ENCODE measurements around the gene FBXW11. TPM values are rescaled to one million over a fixed set of nuclear protein-coding genes. Genes with fewer than 3 reads are reported as not detected.

Gene FBXW11
- total RNA-seq, 1 experiment from 2014 or later, result 52.2 TPM

GRCh38 chr5:171981847-171982246 lies 24.6 kb downstream of the FBXW11 start (continued):
- no peak for TF ChIP-seq ARID4B (CRISPR knock-in tag; IDR thresholded peaks at IDR 0.05; ENCODE audit: borderline replicate concordance)
- TF ChIP-seq FOXP1 (CRISPR knock-in tag; IDR thresholded peaks at IDR 0.05; ENCODE audit: borderline replicate concordance), result no peak
- no peak for TF ChIP-seq ZNF232 (CRISPR knock-in tag; IDR thresholded peaks at IDR 0.05)

GRCh38 chr5:171980792-171981191 lies 25.6 kb downstream of the FBXW11 start:
- ChIA-PET POLR2A (no interaction called here), CTCF (interaction anchor here (0.6 kb wide), 1 partner anchor 15 kb away, joined by 3 read pairs; no protein-coding TSS in a partner anchor)
- ATAC-seq (peak; percentile 70), DNase-seq (ENCODE audit: low spot score) (no peak)
- peaks cover 86% of the 10 kb centered on the region for H3K4me1 Mint-ChIP-seq
- peaks cover 10% of the 10 kb centered on the region for H3K9me3 Mint-ChIP-seq
- peaks cover 14% of the 10 kb centered on the region for H3K36me3 Mint-ChIP-seq
- peak overlapping the region; percentile 32 for H3K4me3 Mint-ChIP-seq
- TF ChIP-seq TEAD4 (CRISPR knock-in tag; IDR thresholded peaks at IDR 0.05) (peak; percentile 46; the same call in 1 of the 2 replicates), TEAD1 (CRISPR knock-in tag; IDR thresholded peaks at IDR 0.05) (0 out of 2 replicates have a peak, but pooled peaks have one; percentile 40), GRHL2 (CRISPR knock-in tag; IDR thresholded peaks at IDR 0.05; ENCODE audit: insufficient replicate concordance, severe bottlenecking) (no peak)
- H3K27ac Mint-ChIP-seq, result peak overlapping the region; percentile 81
- H3K27me3 Mint-ChIP-seq (ENCODE audit: low read depth), result peaks cover 5% of the 10 kb centered on the region; the same call in 1 of the 2 replicates

DNA sequence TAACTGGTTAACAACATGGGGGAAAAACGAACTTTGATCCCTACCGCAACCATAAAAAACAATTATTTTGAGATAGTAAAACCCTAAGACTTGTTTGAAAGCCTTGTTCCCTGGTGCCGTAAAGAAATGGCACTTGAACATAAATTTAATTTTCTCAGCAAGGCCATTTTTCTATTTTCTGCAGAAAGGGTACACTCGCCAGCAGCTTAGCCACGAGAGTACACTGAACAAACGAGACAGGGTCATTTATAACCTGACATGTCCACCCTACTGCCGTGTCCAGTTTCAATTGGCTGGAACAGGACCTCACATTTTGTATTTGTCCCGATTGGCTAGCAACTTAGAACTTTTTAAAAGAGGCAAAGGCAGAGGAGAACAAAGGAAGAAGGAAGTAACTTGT lies 26.8 kb downstream of the FBXW11 start:
- H3K4me1 Mint-ChIP-seq, result peaks cover 92% of the 10 kb centered on the region
- H3K27me3 Mint-ChIP-seq (ENCODE audit: low read depth), result peaks cover 5% of the 10 kb centered on the region; the same call in 1 of the 2 replicates
- H3K36me3 Mint-ChIP-seq, result peaks cover 14% of the 10 kb centered on the region
- no peak for DNase-seq (ENCODE audit: low spot score)
- 0 out of 2 replicates have a peak overlapping the region, but pooled peaks have one; percentile 29 for H3K4me3 Mint-ChIP-seq
- ChIA-PET POLR2A (no interaction called here), CTCF (no interaction called here)
- ATAC-seq, result no peak
- H3K27ac Mint-ChIP-seq, result peak overlapping the region; percentile 94
- H3K9me3 Mint-ChIP-seq, result peaks cover 10% of the 10 kb centered on the region
- TF ChIP-seq CREB1 (CRISPR knock-in tag; IDR thresholded peaks at IDR 0.05) (no peak), FOXJ3 (CRISPR knock-in tag; IDR thresholded peaks at IDR 0.05; ENCODE audit: borderline replicate concordance) (no peak), FOXP4 (CRISPR knock-in tag; IDR thresholded peaks at IDR 0.05) (no peak), ZNF317 (CRISPR knock-in tag; IDR thresholded peaks at IDR 0.05; ENCODE audit: borderline replicate concordance, low read depth) (no peak), CREM (CRISPR knock-in tag; IDR thresholded peaks at IDR 0.05) (no peak), RELA (CRISPR knock-in tag; IDR thresholded peaks at IDR 0.05; ENCODE audit: borderline replicate concordance) (no peak), GTF2I (CRISPR knock-in tag; conservative IDR thresholded peaks at IDR 0.05) (no peak), ZNF423 (CRISPR knock-in tag; IDR thresholded peaks at IDR 0.05) (no peak), ZNF138 (CRISPR knock-in tag; conservative IDR thresholded peaks at IDR 0.05) (no peak)
- TF ChIP-seq, protein P1, sequence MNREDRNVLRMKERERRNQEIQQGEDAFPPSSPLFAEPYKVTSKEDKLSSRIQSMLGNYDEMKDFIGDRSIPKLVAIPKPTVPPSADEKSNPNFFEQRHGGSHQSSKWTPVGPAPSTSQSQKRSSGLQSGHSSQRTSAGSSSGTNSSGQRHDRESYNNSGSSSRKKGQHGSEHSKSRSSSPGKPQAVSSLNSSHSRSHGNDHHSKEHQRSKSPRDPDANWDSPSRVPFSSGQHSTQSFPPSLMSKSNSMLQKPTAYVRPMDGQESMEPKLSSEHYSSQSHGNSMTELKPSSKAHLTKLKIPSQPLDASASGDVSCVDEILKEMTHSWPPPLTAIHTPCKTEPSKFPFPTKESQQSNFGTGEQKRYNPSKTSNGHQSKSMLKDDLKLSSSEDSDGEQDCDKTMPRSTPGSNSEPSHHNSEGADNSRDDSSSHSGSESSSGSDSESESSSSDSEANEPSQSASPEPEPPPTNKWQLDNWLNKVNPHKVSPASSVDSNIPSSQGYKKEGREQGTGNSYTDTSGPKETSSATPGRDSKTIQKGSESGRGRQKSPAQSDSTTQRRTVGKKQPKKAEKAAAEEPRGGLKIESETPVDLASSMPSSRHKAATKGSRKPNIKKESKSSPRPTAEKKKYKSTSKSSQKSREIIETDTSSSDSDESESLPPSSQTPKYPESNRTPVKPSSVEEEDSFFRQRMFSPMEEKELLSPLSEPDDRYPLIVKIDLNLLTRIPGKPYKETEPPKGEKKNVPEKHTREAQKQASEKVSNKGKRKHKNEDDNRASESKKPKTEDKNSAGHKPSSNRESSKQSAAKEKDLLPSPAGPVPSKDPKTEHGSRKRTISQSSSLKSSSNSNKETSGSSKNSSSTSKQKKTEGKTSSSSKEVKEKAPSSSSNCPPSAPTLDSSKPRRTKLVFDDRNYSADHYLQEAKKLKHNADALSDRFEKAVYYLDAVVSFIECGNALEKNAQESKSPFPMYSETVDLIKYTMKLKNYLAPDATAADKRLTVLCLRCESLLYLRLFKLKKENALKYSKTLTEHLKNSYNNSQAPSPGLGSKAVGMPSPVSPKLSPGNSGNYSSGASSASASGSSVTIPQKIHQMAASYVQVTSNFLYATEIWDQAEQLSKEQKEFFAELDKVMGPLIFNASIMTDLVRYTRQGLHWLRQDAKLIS (CRISPR knock-in tag; IDR thresholded peaks at IDR 0.05; ENCODE audit: borderline replicate concordance), result no peak
- TF ChIP-seq, protein P2, sequence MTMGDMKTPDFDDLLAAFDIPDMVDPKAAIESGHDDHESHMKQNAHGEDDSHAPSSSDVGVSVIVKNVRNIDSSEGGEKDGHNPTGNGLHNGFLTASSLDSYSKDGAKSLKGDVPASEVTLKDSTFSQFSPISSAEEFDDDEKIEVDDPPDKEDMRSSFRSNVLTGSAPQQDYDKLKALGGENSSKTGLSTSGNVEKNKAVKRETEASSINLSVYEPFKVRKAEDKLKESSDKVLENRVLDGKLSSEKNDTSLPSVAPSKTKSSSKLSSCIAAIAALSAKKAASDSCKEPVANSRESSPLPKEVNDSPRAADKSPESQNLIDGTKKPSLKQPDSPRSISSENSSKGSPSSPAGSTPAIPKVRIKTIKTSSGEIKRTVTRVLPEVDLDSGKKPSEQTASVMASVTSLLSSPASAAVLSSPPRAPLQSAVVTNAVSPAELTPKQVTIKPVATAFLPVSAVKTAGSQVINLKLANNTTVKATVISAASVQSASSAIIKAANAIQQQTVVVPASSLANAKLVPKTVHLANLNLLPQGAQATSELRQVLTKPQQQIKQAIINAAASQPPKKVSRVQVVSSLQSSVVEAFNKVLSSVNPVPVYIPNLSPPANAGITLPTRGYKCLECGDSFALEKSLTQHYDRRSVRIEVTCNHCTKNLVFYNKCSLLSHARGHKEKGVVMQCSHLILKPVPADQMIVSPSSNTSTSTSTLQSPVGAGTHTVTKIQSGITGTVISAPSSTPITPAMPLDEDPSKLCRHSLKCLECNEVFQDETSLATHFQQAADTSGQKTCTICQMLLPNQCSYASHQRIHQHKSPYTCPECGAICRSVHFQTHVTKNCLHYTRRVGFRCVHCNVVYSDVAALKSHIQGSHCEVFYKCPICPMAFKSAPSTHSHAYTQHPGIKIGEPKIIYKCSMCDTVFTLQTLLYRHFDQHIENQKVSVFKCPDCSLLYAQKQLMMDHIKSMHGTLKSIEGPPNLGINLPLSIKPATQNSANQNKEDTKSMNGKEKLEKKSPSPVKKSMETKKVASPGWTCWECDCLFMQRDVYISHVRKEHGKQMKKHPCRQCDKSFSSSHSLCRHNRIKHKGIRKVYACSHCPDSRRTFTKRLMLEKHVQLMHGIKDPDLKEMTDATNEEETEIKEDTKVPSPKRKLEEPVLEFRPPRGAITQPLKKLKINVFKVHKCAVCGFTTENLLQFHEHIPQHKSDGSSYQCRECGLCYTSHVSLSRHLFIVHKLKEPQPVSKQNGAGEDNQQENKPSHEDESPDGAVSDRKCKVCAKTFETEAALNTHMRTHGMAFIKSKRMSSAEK (CRISPR knock-in tag; IDR thresholded peaks at IDR 0.05; ENCODE audit: borderline replicate concordance), result no peak
